ENCODE results near the gene CAMSAP1.

CAMSAP1 gene

GRCh38 chr9:135770771-135771170 is 136.6 kb downstream of the CAMSAP1 start:
- DNase-seq, result no peak

GRCh38 chr9:135770203-135770535 is 137.2 kb downstream of the CAMSAP1 start:
- no peak for DNase-seq

GRCh38 chr9:135769489-135770202 is 137.7 kb downstream of the CAMSAP1 start:
- no peak for DNase-seq

GRCh38 chr9:135768516-135769218 is 138.7 kb downstream of the CAMSAP1 start:
- DNase-seq, result no peak

- DNase-seq, result no peak
Measured at GRCh38 chr9:135766707-135767106, 140.6 kb downstream of the CAMSAP1 start.

GRCh38 chr9:135766251-135766650 is 141.1 kb downstream of the CAMSAP1 start:
- DNase-seq, result no peak

GRCh38 chr9:135765416-135765815 is 141.9 kb downstream of the CAMSAP1 start:
- no peak for DNase-seq

GRCh38 chr9:135764731-135765130 is 142.6 kb downstream of the CAMSAP1 start:
- DNase-seq, result no peak

- no peak for DNase-seq
Measured at GRCh38 chr9:135763716-135764446, 143.5 kb downstream of the CAMSAP1 start.

- DNase-seq, result no peak
Measured at GRCh38 chr9:135762921-135763320, 144.4 kb downstream of the CAMSAP1 start.

GRCh38 chr9:135761845-135762168 is 145.5 kb downstream of the CAMSAP1 start:
- DNase-seq, result no peak

GRCh38 chr9:135761150-135761844 is 146.0 kb downstream of the CAMSAP1 start:
- no peak for DNase-seq

- DNase-seq, result no peak
Measured at GRCh38 chr9:135760465-135760864, 146.9 kb downstream of the CAMSAP1 start.

GRCh38 chr9:135759676-135760300 is 147.6 kb downstream of the CAMSAP1 start:
- DNase-seq, result no peak

GRCh38 chr9:135758870-135759269 is 148.5 kb downstream of the CAMSAP1 start:
- no peak for DNase-seq

Measured in activated CD8-positive, alpha-beta memory T cell treated with anti-CD3 and anti-CD28 coated beads, Interleukin-2, amount 50 U/mL, for 4 hours (primary cell).